Left lung (tissue), 10 donors: ENCODE data around the gene DCHS1. TPM values are rescaled to one million over a fixed set of nuclear protein-coding genes. Genes with fewer than 3 reads are reported as not detected.
A peak's percentile ranks its signal among the peaks of the same experiment; 100 is the strongest.

ENCODE experiments used
- ATAC-seq: fragments of 200-7000 bp; cut with Tn5 transposase; one replicate; pipeline ENCODE4 v1.9.1; 2020; ENCODE audit warnings: moderate library complexity
- DNase-seq, 4 donors: peaks; one replicate each; pipeline ENCODE4 v3.0.0-alpha.2; 2013 to 2020
- H3K27ac ChIP-seq, 2 donors: fragments of 200-600 bp; sonication (generic) in 1 of 2; one replicate each; pipeline versions ENCODE4 v1.5.0 to v1.8.0; 2020 to 2021
- H3K27me3 ChIP-seq, 2 donors: fragments of 200-600 bp; sonication (generic) in 1 of 2; one replicate each; pipeline versions ENCODE4 v1.5.0 to v1.8.0; 2020 to 2021
- H3K36me3 ChIP-seq, 2 donors: fragments of 200-600 bp; sonication (generic) in 1 of 2; one replicate each; pipeline versions ENCODE4 v1.5.0 to v1.8.0; 2020 to 2021
- H3K4me1 ChIP-seq, 2 donors: fragments of 200-600 bp; one replicate each; pipeline ENCODE4 v1.8.0; 2021
- H3K4me3 ChIP-seq, 2 donors: fragments of 200-600 bp; sonication (generic) in 1 of 2; one replicate each; pipeline versions ENCODE4 v1.5.0 to v1.8.0; 2020 to 2021; ENCODE audit warnings: mild to moderate bottlenecking in 1 of 2
- H3K9me3 ChIP-seq, 2 donors: fragments of 200-600 bp; sonication (generic) in 1 of 2; one replicate each; pipeline versions ENCODE4 v1.5.0 to v1.8.0; 2020 to 2021
- intact Hi-C, 2 donors: fragments of 100-400 bp; cut with DNase I; formaldehyde crosslinking; loops; one replicate each; pipeline versions ENCODE4 v1.11.2 to v1.14.2; 2022
- polyA plus RNA-seq, 6 donors: library from polyadenylated mRNA; unstranded; fragments of 120-200 nt; gene quantifications; one replicate each; pipeline ENCODE4 v1.2.1, GENCODE V29; 2013; ENCODE audit not compliant: insufficient read length in 6 of 6
- total RNA-seq, 2 donors: library from RNA; stranded (reverse); fragmentation: NEBNext Ultra II Directional; extraction: Animal tissue kit (Norgen Biotek cat#: 25700); gene quantifications; one replicate each; pipeline ENCODE4 v1.2.1, GENCODE V29; 2021
- TF ChIP-seq, protein P1 (sequence below), 2 donors: fragments of 200-600 bp; sonication (generic) in 1 of 2; IDR thresholded peaks; one replicate each; pipeline versions ENCODE4 v1.5.0 to v1.8.0; 2021; ENCODE audit warnings: antibody characterized with exemption in 2 of 2
- donor health status: DM: no; HTN: yes; CAD: no.
- donor health status: DM: no; HTN: no; CAD: no.

DCHS1 gene
- total and polyA plus RNA-seq, 8 donors = 15.4 to 49.5 (median 35.9) TPM

DNA sequence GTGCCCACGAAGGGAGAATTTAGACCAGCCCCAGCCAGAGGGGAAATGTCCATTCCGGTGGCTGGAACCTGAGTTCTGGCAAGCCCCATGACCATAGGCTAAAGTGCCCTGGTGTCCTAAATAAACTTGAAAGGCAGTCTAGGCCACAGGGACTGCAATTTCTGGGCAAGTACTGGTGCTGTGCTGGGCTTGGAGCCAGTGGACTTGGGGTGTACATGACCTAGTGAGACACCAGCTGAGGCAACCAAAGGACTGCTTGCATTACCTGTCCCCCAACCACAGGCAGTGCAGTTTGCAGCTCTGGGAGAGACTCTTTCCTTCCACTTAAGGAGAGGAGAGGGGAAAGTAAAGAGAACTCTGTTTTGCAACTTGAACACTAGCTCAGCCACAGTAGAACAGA is 75.9 kb downstream of the DCHS1 start:
- DNase-seq (no peak), ATAC-seq (no peak)

DNA sequence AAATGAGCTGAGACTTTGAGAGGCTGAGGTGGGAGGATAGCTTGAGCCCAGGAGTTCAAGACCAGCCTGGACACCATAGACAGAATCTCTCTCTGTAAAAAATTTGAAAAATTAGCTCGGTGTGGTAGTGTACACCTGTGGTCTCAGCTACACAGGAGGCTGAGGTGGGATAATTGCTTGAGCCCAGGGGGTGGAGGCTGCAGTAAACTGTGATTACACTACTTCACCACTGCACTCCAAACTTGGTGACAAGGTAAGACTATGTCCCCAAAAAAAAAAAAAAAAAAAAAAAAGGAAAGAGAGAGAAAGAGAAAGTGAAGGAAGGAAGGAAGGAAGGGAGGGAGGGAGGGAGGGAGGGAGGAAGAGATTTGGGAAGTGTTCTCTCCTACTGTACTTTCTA is 77.5 kb downstream of the DCHS1 start:
- no peaks in the 10 kb centered on the region for H3K4me1 ChIP-seq
- intact Hi-C loops = no loop called here
- H3K36me3 ChIP-seq = no peaks in the 10 kb centered on the region
- H3K4me3 ChIP-seq = no peak overlapping the region
- ATAC-seq (no peak), DNase-seq (no peak)
- H3K27me3 ChIP-seq = no peaks in the 10 kb centered on the region
- TF ChIP-seq, protein P1, sequence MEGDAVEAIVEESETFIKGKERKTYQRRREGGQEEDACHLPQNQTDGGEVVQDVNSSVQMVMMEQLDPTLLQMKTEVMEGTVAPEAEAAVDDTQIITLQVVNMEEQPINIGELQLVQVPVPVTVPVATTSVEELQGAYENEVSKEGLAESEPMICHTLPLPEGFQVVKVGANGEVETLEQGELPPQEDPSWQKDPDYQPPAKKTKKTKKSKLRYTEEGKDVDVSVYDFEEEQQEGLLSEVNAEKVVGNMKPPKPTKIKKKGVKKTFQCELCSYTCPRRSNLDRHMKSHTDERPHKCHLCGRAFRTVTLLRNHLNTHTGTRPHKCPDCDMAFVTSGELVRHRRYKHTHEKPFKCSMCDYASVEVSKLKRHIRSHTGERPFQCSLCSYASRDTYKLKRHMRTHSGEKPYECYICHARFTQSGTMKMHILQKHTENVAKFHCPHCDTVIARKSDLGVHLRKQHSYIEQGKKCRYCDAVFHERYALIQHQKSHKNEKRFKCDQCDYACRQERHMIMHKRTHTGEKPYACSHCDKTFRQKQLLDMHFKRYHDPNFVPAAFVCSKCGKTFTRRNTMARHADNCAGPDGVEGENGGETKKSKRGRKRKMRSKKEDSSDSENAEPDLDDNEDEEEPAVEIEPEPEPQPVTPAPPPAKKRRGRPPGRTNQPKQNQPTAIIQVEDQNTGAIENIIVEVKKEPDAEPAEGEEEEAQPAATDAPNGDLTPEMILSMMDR (IDR thresholded peaks at IDR 0.05) = no peak
- peaks cover 0 to 9% of the 10 kb centered on the region in 2 donors for H3K9me3 ChIP-seq
- H3K27ac ChIP-seq = no peak overlapping the region

More for the DNA sequence above, 75.9 kb downstream of the DCHS1 start:
- no peaks in the 10 kb centered on the region for H3K27me3 ChIP-seq
- H3K36me3 ChIP-seq = no peaks in the 10 kb centered on the region
- H3K4me1 ChIP-seq = no peaks in the 10 kb centered on the region
- H3K4me3 ChIP-seq = no peak overlapping the region
- intact Hi-C loops = no loop called here
- peaks cover 3 to 25% of the 10 kb centered on the region in 2 donors for H3K9me3 ChIP-seq
- TF ChIP-seq, protein P1 (IDR thresholded peaks at IDR 0.05) = no peak
- no peak overlapping the region for H3K27ac ChIP-seq

DNA sequence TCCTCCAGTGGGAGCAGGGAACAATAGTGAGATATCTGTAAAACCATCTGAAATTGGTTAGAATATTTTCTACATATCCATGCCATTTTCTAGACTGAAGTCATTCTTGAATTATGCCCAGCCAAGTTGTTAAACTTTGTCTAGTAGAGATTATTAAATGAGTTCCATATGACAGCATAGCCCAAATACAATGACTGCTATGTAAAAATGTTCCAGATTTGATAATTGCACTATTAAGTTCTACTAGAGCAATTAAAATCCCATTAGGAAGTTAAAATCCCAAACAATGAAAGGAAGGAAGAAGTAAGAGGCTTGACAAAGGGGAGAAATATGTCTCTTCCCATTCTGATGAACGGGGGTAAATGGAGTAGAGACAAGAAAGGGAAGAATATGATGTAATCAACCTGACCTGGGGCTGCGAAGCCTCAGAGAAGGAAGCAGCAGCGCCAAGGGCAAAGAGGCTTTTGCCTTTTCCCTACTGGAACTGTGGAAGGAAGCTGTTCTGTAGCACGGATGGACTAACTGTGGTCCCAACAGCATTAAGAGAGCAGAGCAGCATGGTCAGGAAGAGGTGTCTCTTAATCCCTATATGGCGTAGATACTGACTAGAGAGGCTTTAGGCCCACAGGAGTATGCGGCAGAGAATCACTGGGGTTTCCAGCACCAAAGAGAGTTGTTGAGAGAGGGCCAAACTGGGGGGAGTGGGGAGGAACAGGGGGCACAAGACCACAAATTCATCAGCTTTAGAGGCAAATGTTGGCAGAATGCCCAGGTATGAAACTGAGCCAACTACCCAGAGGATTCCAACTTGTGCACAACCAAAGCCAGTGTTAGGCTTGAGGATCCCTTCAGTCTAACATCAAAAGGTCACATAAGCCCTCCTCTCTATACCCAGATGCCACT is 78.9 kb downstream of the DCHS1 start:
- peak in 2 of 4 donors; percentile 66 to 77 for DNase-seq
- intact Hi-C loops = no loop called here
- no peaks in the 10 kb centered on the region for H3K36me3 ChIP-seq
- TF ChIP-seq, protein P1 (IDR thresholded peaks at IDR 0.05) = no peak
- peak overlapping the region in 1 of 2 donors; percentile 23 for H3K27ac ChIP-seq
- H3K9me3 ChIP-seq = no peaks in the 10 kb centered on the region
- peak; percentile 56 for ATAC-seq
- H3K27me3 ChIP-seq = no peaks in the 10 kb centered on the region
- H3K4me1 ChIP-seq = no peaks in the 10 kb centered on the region
- H3K4me3 ChIP-seq = no peak overlapping the region

DNA sequence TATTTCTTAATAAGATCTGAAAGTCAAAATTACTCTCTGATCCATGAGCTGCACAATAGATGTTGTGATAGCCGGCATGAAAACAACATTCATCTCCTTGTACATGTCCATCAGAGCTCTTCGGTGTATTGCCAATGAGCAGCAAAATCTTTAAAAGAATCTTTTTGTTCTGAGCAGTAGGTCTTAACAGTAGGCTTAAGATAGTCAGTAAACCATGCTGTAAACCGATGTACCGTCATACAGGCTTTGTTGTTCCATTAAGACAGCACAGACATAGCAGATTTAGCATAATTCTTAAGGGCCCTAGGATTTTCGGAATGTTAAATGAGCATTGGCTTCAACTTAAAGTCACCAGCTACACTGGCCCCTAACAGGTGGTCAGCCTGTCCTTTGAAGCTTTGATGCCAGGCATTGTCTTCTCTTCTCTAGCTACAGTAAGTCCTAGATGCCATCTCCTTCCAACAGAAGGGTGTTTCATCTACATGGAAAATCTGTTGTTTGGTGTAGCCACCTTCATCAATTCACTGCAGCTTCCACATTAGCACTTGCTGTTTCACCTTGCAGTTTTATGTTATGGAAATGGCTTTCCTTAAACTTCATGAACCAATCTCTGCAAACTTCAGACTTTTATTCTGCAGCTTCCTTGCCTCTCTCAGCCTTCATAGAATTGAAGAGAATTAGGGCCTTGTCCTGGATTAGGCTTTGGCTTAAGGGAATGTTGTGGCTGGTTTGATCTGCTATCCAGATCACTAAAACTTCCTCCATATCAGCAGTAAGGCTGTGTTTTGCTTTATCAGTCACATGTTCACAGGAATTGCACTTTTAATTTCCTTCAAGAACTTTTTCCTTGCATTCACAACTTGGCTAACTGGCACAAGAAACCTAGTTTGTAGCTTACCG is 80.5 kb downstream of the DCHS1 start:
- no peaks in the 10 kb centered on the region for H3K4me1 ChIP-seq
- no peaks in the 10 kb centered on the region for H3K9me3 ChIP-seq
- no peak overlapping the region for H3K4me3 ChIP-seq
- ATAC-seq = no peak
- peaks cover 0 to 11% of the 10 kb centered on the region in 2 donors for H3K27me3 ChIP-seq
- TF ChIP-seq, protein P1 (IDR thresholded peaks at IDR 0.05) = no peak
- no peak overlapping the region for H3K27ac ChIP-seq
- intact Hi-C loops = no loop called here
- no peak for DNase-seq
- H3K36me3 ChIP-seq = no peaks in the 10 kb centered on the region

DNA sequence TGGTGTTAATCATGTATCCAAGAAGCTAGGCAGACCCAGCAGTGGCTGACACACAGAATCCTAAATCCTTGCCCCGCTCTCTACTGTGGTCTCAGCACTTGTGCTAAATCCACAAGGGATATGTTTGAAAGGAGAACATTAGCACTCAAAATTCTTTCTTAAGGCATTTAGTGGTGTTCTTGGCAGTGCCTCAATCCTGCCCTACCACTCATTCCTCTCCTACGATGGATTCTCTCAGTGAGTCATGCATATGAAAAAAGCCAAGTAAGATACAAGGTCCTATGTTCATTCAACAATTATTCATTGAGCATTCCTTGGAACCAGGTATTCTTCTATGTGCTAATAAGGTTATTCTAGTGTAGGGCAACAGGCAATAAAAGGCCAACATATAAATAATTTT is 83.4 kb downstream of the DCHS1 start:
- no peaks in the 10 kb centered on the region for H3K9me3 ChIP-seq
- TF ChIP-seq, protein P1 (IDR thresholded peaks at IDR 0.05) = no peak
- H3K4me3 ChIP-seq = no peak overlapping the region
- DNase-seq = no peak
- peaks cover 0 to 11% of the 10 kb centered on the region in 2 donors for H3K27me3 ChIP-seq
- H3K4me1 ChIP-seq = no peaks in the 10 kb centered on the region
- intact Hi-C loops = no loop called here
- peak; percentile 52 for ATAC-seq
- H3K27ac ChIP-seq = no peak overlapping the region
- H3K36me3 ChIP-seq = no peaks in the 10 kb centered on the region
